Activated CD8-positive, alpha-beta T cell treated with anti-CD3 and anti-CD28 coated beads for 36 hours (primary cell): Measurements from ENCODE around the gene SEC14L1. TPM values are rescaled to one million over a fixed set of nuclear protein-coding genes. Genes with fewer than 3 reads are reported as not detected.
"Not testable (repeated sequence)": the region's sequence is repeated elsewhere in the genome, so short reads cannot be mapped to it uniquely, and the experiment has no call there.

Experiments
- ATAC-seq: fragments of 200-7000 bp; cut with Tn5 transposase; one replicate; pipeline ENCODE4 v1.10.0; 2021; ENCODE audit warnings: mild to moderate bottlenecking, moderate library complexity
- CTCF ChIA-PET: fragments of 350-600 bp; sonication (Branson Sonifier 250); formaldehyde crosslinking; loops from one replicate; lab custom pipeline; 2021; ENCODE audit warnings: antibody characterized with exemption; lab: Charles Lee
- POLR2A ChIA-PET: fragments of 350-600 bp; sonication (Branson Sonifier 250); formaldehyde crosslinking; loops from one replicate; lab custom pipeline; 2021; ENCODE audit warnings: antibody characterized with exemption; lab: Charles Lee
- DNase-seq: peaks from one replicate; pipeline ENCODE4 v3.0.0-alpha.2; 2020
- H3K27ac Mint-ChIP-seq: one replicate; pipeline ENCODE4 v1.8.0; 2021; ENCODE audit warnings: mild to moderate bottlenecking, mixed read lengths
- H3K27me3 Mint-ChIP-seq: one replicate; pipeline ENCODE4 v1.8.0; 2021; ENCODE audit warnings: mixed read lengths
- H3K36me3 Mint-ChIP-seq: one replicate; pipeline ENCODE4 v1.8.0; 2021; ENCODE audit warnings: low read depth, mixed read lengths
- H3K4me1 Mint-ChIP-seq: one replicate; pipeline ENCODE4 v1.8.0; 2021; ENCODE audit warnings: low read depth, mixed read lengths
- H3K4me3 Mint-ChIP-seq: one replicate; pipeline ENCODE4 v1.8.0; 2021; ENCODE audit warnings: mild to moderate bottlenecking, moderate library complexity, mixed read lengths
- H3K9me3 Mint-ChIP-seq: one replicate; pipeline ENCODE4 v1.8.0; 2021; ENCODE audit warnings: mixed read lengths
- intact Hi-C: fragments of 100-400 bp; cut with micrococcal nuclease; formaldehyde crosslinking; loops from one replicate; pipeline ENCODE4 v1.10.0; 2022
- total RNA-seq, 2 experiments: library from RNA; stranded (reverse); gene quantifications; one replicate each; pipeline ENCODE4 v1.2.3, GENCODE V29; 2021
- TF ChIP-seq, protein P1 (sequence below): fragments of 200-600 bp; IDR thresholded peaks from one replicate; pipeline ENCODE4 v1.8.0; 2022; ENCODE audit warnings: antibody characterized with exemption, mild to moderate bottlenecking

SEC14L1 gene
- total RNA-seq, 2 experiments from 2014 or later: 79.7 to 91.6 TPM

DNA sequence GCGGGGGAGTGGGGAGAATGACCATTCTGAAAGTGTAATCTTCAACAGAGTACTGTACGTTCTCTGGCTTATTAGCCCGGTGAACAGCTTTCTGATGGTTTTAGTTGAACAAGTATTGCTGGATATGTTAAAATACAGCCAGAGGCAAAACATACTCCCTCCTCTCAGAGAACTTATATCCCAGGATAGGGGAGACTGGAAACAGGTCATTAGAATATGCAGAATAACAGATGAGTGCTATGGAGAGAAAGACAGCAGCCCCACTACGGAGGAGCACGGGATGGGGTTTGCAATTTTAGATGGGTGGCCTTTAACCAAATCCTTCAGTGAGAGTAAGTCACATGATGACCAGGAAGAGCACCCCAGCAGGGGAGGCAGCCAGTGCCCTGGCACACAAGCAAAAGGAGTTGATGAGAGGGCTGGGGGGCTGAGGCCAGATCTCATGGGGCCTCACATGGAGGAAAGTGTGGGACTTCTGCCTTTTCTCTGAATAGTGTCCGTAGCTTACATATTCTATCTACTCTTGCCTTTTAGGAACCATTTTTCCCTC lies 43.1 kb upstream of the SEC14L1 start:
- Mint-ChIP-seq H3K27me3 (no peaks in the 10 kb centered on the region), H3K4me3 (no peak overlapping the region), H3K27ac (peak overlapping the region; percentile 86), H3K9me3 (no peaks in the 10 kb centered on the region), H3K36me3 (peaks cover 53% of the 10 kb centered on the region), H3K4me1 (peaks cover 47% of the 10 kb centered on the region)
- intact Hi-C loops: no loop called here
- CTCF ChIA-PET: interaction anchor here (0.6 to 1.5 kb wide), 6 partner anchors 9 to 136 kb away, joined by 3 to 5 read pairs (median 3); no protein-coding TSS in a partner anchor
- TF ChIP-seq, protein P1, sequence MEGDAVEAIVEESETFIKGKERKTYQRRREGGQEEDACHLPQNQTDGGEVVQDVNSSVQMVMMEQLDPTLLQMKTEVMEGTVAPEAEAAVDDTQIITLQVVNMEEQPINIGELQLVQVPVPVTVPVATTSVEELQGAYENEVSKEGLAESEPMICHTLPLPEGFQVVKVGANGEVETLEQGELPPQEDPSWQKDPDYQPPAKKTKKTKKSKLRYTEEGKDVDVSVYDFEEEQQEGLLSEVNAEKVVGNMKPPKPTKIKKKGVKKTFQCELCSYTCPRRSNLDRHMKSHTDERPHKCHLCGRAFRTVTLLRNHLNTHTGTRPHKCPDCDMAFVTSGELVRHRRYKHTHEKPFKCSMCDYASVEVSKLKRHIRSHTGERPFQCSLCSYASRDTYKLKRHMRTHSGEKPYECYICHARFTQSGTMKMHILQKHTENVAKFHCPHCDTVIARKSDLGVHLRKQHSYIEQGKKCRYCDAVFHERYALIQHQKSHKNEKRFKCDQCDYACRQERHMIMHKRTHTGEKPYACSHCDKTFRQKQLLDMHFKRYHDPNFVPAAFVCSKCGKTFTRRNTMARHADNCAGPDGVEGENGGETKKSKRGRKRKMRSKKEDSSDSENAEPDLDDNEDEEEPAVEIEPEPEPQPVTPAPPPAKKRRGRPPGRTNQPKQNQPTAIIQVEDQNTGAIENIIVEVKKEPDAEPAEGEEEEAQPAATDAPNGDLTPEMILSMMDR: no peak
- DNase-seq: no peak
- no peak for ATAC-seq
- POLR2A ChIA-PET: interaction anchor here (1.0 to 2.0 kb wide), 3 partner anchors 9 to 42 kb away, joined by 3 to 10 read pairs (median 3); no protein-coding TSS in a partner anchor

GRCh38 chr17:77098884-77099545 lies 41.8 kb upstream of the SEC14L1 start:
- Mint-ChIP-seq H3K9me3 (no peaks in the 10 kb centered on the region), H3K27ac (peak overlapping the region; percentile 86), H3K36me3 (peaks cover 46% of the 10 kb centered on the region), H3K4me1 (peaks cover 41% of the 10 kb centered on the region), H3K4me3 (no peak overlapping the region), H3K27me3 (no peaks in the 10 kb centered on the region)
- intact Hi-C loops: no loop called here
- ATAC-seq: peak; percentile 28
- POLR2A ChIA-PET: interaction anchor here (2.0 kb wide), 1 partner anchor 10 kb away, joined by 10 read pairs; no protein-coding TSS in a partner anchor
- TF ChIP-seq, protein P1: no peak
- peak; percentile 15 for DNase-seq
- CTCF ChIA-PET: interaction anchor here (1.0 to 1.5 kb wide), 3 partner anchors 10 to 13 kb away, joined by 3 to 5 read pairs (median 4); no protein-coding TSS in a partner anchor

GRCh38 chr17:77099997-77100396 lies 40.8 kb upstream of the SEC14L1 start:
- intact Hi-C loops: no loop called here
- ChIA-PET CTCF (no interaction called here), POLR2A (no interaction called here)
- Mint-ChIP-seq H3K36me3 (peaks cover 44% of the 10 kb centered on the region), H3K27me3 (no peaks in the 10 kb centered on the region), H3K4me3 (no peak overlapping the region), H3K27ac (no peak overlapping the region), H3K9me3 (no peaks in the 10 kb centered on the region), H3K4me1 (peaks cover 39% of the 10 kb centered on the region)
- TF ChIP-seq, protein P1: no peak
- DNase-seq (no peak), ATAC-seq (no peak)

DNA sequence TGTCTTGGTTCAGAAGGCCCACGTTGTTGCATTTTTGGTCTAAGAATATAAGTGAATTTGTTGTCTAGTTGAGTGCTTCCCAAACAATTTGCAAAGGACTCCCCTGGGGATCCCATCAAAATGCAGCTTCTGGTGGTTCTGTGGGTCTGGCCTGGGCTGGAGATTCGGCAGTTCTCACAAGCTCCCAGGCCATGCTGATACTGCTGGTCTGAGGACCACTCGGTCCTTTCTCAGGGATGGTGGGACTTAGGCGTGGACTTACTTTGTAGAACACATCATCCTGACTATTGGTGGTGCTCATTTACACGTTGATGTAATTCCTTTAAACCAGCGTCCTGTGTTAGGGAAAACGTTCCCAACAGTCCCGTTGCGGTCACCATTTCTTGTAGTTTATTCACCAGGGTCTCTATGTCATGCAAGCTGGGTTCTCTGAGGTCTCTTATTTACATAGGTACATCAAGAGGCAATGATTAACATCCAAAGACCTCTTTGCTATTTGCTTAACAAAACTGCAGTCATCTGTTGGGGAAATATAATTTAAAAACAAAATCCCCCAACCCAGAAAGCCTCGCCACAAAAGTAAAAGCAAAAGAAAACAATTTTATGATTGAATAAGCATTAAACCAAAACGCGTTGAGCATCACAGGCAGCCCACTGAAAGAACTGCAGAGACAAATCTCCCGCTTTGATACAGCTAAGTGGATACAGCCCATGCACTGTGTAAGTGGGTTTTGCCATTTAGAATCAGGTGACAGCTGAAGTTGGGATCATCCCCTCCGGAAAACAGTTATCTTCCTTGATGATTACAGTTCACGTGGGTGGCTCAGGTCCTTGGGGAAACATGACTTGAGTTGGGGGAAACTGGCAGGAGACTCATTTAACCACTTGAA lies 39.0 kb upstream of the SEC14L1 start:
- Mint-ChIP-seq H3K4me1 (peaks cover 43% of the 10 kb centered on the region), H3K27me3 (no peaks in the 10 kb centered on the region), H3K27ac (no peak overlapping the region), H3K36me3 (peaks cover 42% of the 10 kb centered on the region), H3K9me3 (no peaks in the 10 kb centered on the region), H3K4me3 (no peak overlapping the region)
- no peak for DNase-seq
- TF ChIP-seq, protein P1: no peak
- intact Hi-C loops: no loop called here
- no peak for ATAC-seq
- POLR2A ChIA-PET: interaction anchor here (1.4 to 1.5 kb wide), 2 partner anchors 26 to 39 kb away, joined by 3 to 4 read pairs; partner anchors contain the start of gene SEC14L1
- CTCF ChIA-PET: interaction anchor here (0.8 to 2.2 kb wide), 3 partner anchors 15 to 132 kb away, joined by 3 to 5 read pairs (median 3); no protein-coding TSS in a partner anchor

DNA sequence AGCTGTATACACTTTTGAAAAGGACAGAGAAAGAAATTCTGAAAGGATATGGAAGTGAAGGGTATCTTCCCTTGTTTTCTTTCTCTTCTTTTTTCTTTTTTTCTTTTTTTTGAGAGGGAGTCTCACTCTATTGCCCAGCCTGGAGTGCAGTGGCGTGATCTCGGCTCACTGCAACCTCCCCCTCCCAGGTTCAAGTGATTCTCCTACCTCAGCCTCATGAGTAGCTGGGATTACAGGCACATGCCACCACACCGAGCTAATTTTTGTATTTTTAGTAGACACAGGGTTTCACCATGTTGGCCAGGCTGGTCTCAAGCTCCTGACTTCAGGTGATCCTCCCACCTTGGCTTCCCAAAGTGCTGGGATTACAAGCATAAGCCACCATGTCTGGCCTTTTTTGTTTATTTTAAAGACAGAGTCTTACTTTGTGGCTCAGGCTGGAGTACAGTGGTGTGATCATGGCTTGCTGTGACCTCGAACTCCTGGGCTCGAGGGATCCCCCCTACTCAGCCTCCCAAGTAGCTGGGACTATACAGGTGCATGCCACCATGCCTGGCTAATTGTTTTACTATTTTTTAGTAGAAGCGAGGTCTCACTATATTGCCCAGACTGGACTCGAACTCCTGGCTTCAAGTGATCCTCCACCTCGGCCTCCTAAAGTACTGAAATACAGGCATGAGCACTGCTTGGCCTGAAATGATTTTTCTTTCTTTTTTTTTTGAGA lies 38.2 kb upstream of the SEC14L1 start:
- H3K27ac Mint-ChIP-seq, intact Hi-C loops, ATAC-seq, H3K4me3 Mint-ChIP-seq, DNase-seq, H3K9me3 Mint-ChIP-seq, H3K27me3 Mint-ChIP-seq: not testable (repeated sequence)
- H3K36me3 Mint-ChIP-seq: peaks cover 36% of the 10 kb centered on the region
- ChIA-PET CTCF (interaction anchor here (0.8 to 2.2 kb wide), 3 partner anchors 16 to 132 kb away, joined by 3 to 5 read pairs (median 3); no protein-coding TSS in a partner anchor), POLR2A (interaction anchor here (1.4 to 1.5 kb wide), 2 partner anchors 25 to 38 kb away, joined by 3 to 4 read pairs; partner anchors contain the start of gene SEC14L1)
- peaks cover 43% of the 10 kb centered on the region for H3K4me1 Mint-ChIP-seq
